Panc1 (cell line): ENCODE measurements around the gene CREBRF. TPM values are rescaled to one million over a fixed set of nuclear protein-coding genes. Genes with fewer than 3 reads are reported as not detected.
"Not testable (repeated sequence)": the region's sequence is repeated elsewhere in the genome, so short reads cannot be mapped to it uniquely, and the experiment has no call there.

Experiments
- ATAC-seq: fragments of 200-7000 bp; cut with Tn5 transposase; 2 replicates; pipeline ENCODE4 v1.9.1; 2020; ENCODE audit warnings: mild to moderate bottlenecking, moderate library complexity
- BruUV-seq: library from RNA; stranded (reverse); fragments of 400-500 nt; replicated peaks from 2 replicates; lab custom pipeline; 2021; lab: Mats Ljungman, UMichigan
- CTCF ChIA-PET: fragments of 300-600 bp; sonication (Branson Sonifier 250); formaldehyde crosslinking; loops from one replicate; lab custom pipeline; 2022; ENCODE audit warnings: antibody characterized with exemption; lab: Charles Lee
- POLR2A ChIA-PET: fragments of 300-600 bp; sonication (Branson Sonifier 250); formaldehyde crosslinking; loops from one replicate; lab custom pipeline; 2022; ENCODE audit warnings: antibody characterized with exemption; lab: Charles Lee
- DNase-seq: peaks from one replicate; pipeline ENCODE4 v3.0.0-alpha.2; 2010; ENCODE audit warnings: low read depth, low spot score
- H3K27ac ChIP-seq: 2 replicates; pipeline ENCODE4 v1.5.1; 2011; ENCODE audit warnings: mild to moderate bottlenecking, low read length, inconsistent platforms
- H3K27me3 ChIP-seq: fragments of 200-500 bp; sonication (Bioruptor generic); 2 replicates; pipeline ENCODE4 v1.6.0; 2014; ENCODE audit warnings: low read length, inconsistent platforms; ENCODE audit not compliant: control insufficient read depth, insufficient read depth
- H3K36me3 ChIP-seq: fragments of 200-500 bp; sonication (Bioruptor generic); 2 replicates; pipeline ENCODE4 v1.5.1; 2014; ENCODE audit warnings: inconsistent platforms, mild to moderate bottlenecking, low read length, moderate library complexity; ENCODE audit not compliant: control insufficient read depth, insufficient read depth
- H3K4me1 ChIP-seq: 2 replicates; pipeline ENCODE4 v1.5.1; 2011; ENCODE audit warnings: inconsistent platforms, mild to moderate bottlenecking, low read length, moderate library complexity; ENCODE audit not compliant: control insufficient read depth, insufficient read depth
- H3K4me3 ChIP-seq, 2 experiments: 2 replicates each; pipeline ENCODE4 v1.5.1; 2011 to 2012; ENCODE audit warnings: low read depth in 2 of 2, low read length in 2 of 2, mild to moderate bottlenecking in 2 of 2, inconsistent platforms in 1 of 2, moderate library complexity in 1 of 2
- H3K9me3 ChIP-seq: fragments of 200-500 bp; sonication (Bioruptor generic); 2 replicates; pipeline ENCODE4 v1.5.1; 2014; ENCODE audit warnings: low read depth, mild to moderate bottlenecking, inconsistent platforms, low read length, moderate library complexity; ENCODE audit not compliant: control insufficient read depth, insufficient read depth
- POLR2AphosphoS5 ChIP-seq: IDR thresholded peaks from 2 replicates; pipeline ENCODE4 v1.6.1; 2012; ENCODE audit warnings: mild to moderate bottlenecking, low read depth, low read length, moderate library complexity
- SIN3A ChIP-seq: IDR thresholded peaks from 2 replicates; pipeline ENCODE4 v1.6.1; 2012; ENCODE audit warnings: low read depth, mild to moderate bottlenecking, low read length, moderate library complexity, borderline replicate concordance; ENCODE audit not compliant: insufficient read depth
- TCF7L2 ChIP-seq: IDR thresholded peaks from 2 replicates; pipeline ENCODE4 v1.6.1; 2011; ENCODE audit warnings: mild to moderate bottlenecking, low read depth, low read length, inconsistent platforms
- in situ Hi-C: cut with HindIII; loops from 2 replicates; pipeline ENCODE4 v1.10.0; 2016; ENCODE audit warnings: low sequenced_read_pairs, low pct_unique_long_range_greater_than_20kb
- intact Hi-C: fragments of 100-400 bp; cut with micrococcal nuclease; formaldehyde crosslinking; loops from one replicate; pipeline ENCODE4 v1.10.0; 2022; ENCODE audit not compliant: unreplicated experiment
- total RNA-seq: library from RNA; stranded (reverse); gene quantifications from one replicate; pipeline ENCODE4 v1.2.1, GENCODE V29; 2021; ENCODE audit not compliant: unreplicated experiment
- TF ChIP-seq, protein P1 (sequence below): fragments of 450-650 bp; IDR thresholded peaks from 2 replicates; pipeline ENCODE4 v1.5.1; 2017; ENCODE audit warnings: mild to moderate bottlenecking
- TF ChIP-seq, protein P2 (sequence below), 2 experiments: IDR thresholded peaks; 2 replicates each; pipeline ENCODE4 v1.6.1; 2011 to 2012; ENCODE audit warnings: low read depth in 2 of 2, control low read depth in 1 of 2, low read length in 1 of 2, mild to moderate bottlenecking in 1 of 2, moderate library complexity in 1 of 2; ENCODE audit not compliant: insufficient read depth in 1 of 2

CREBRF gene
- total RNA-seq, 1 experiment from 2014 or later: 9.0 TPM

DNA sequence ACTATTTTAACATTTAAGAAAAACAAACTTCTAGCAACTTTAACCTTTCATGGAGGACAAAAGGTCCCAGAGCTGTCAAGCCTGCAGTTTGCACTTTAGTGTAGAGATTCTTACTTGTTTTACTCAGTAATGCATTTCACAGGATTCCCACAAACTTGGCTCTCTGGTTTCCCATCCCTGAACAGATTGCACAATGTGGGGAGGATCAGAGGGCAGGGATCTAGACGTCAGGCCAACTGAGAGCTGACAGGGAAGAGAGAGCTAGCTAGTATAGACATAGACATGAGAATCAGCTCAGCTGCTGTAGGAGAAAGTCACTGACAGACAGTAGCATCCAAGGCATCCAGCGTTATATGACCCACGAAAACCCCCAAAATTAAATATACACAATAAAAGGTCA, 67.3 kb downstream of the CREBRF start:
- TF ChIP-seq TCF7L2 (no peak), SIN3A (no peak), POLR2AphosphoS5 (no peak)
- TF ChIP-seq, protein P1, sequence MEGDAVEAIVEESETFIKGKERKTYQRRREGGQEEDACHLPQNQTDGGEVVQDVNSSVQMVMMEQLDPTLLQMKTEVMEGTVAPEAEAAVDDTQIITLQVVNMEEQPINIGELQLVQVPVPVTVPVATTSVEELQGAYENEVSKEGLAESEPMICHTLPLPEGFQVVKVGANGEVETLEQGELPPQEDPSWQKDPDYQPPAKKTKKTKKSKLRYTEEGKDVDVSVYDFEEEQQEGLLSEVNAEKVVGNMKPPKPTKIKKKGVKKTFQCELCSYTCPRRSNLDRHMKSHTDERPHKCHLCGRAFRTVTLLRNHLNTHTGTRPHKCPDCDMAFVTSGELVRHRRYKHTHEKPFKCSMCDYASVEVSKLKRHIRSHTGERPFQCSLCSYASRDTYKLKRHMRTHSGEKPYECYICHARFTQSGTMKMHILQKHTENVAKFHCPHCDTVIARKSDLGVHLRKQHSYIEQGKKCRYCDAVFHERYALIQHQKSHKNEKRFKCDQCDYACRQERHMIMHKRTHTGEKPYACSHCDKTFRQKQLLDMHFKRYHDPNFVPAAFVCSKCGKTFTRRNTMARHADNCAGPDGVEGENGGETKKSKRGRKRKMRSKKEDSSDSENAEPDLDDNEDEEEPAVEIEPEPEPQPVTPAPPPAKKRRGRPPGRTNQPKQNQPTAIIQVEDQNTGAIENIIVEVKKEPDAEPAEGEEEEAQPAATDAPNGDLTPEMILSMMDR: no peak
- TF ChIP-seq, protein P2, sequence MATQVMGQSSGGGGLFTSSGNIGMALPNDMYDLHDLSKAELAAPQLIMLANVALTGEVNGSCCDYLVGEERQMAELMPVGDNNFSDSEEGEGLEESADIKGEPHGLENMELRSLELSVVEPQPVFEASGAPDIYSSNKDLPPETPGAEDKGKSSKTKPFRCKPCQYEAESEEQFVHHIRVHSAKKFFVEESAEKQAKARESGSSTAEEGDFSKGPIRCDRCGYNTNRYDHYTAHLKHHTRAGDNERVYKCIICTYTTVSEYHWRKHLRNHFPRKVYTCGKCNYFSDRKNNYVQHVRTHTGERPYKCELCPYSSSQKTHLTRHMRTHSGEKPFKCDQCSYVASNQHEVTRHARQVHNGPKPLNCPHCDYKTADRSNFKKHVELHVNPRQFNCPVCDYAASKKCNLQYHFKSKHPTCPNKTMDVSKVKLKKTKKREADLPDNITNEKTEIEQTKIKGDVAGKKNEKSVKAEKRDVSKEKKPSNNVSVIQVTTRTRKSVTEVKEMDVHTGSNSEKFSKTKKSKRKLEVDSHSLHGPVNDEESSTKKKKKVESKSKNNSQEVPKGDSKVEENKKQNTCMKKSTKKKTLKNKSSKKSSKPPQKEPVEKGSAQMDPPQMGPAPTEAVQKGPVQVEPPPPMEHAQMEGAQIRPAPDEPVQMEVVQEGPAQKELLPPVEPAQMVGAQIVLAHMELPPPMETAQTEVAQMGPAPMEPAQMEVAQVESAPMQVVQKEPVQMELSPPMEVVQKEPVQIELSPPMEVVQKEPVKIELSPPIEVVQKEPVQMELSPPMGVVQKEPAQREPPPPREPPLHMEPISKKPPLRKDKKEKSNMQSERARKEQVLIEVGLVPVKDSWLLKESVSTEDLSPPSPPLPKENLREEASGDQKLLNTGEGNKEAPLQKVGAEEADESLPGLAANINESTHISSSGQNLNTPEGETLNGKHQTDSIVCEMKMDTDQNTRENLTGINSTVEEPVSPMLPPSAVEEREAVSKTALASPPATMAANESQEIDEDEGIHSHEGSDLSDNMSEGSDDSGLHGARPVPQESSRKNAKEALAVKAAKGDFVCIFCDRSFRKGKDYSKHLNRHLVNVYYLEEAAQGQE (IDR thresholded peaks at IDR 0.05; ENCODE audit: insufficient read depth in 1 of 2, low read depth in 2 of 2, low read length in 1 of 2): no peak
- CTCF ChIA-PET: no interaction called here
- intact Hi-C loops: no loop called here
- no peaks in the 10 kb centered on the region; the same call in 1 of the 2 replicates for H3K9me3 ChIP-seq
- H3K4me1 ChIP-seq: no peaks in the 10 kb centered on the region
- no peak for DNase-seq
- H3K4me3 ChIP-seq: no peak overlapping the region
- in situ Hi-C loops: no loop called here
- ATAC-seq: no peak
- no peaks in the 10 kb centered on the region for H3K36me3 ChIP-seq
- POLR2A ChIA-PET: no interaction called here
- no peaks in the 10 kb centered on the region for H3K27me3 ChIP-seq
- TSS peak; percentile 69 for BruUV-seq
- no peak overlapping the region for H3K27ac ChIP-seq

DNA sequence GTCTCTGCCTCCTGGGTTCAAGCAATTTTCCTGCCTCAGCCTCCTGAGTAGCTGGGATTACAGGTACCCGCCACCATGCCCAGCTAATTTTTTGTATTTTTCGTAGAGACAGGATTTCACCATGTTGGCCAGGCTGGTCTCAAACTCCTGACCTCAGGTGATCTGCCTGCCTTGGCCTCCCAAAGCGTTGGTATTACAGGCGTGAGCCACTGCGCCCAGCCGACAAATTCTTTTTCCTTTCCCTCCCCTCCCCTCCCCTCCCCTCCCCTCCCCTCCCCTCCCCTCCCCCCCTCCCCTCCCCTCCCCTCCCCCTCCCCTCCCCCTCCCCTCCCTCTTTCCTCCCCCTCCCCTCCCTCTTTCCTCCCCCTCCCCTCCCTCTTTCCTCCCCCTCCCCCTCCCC, 76.0 kb downstream of the CREBRF start:
- H3K27me3 ChIP-seq, ATAC-seq, DNase-seq, CTCF ChIA-PET, intact Hi-C loops, H3K4me3 ChIP-seq, H3K4me1 ChIP-seq, H3K9me3 ChIP-seq, H3K27ac ChIP-seq, H3K36me3 ChIP-seq, in situ Hi-C loops, BruUV-seq: not testable (repeated sequence)
- POLR2A ChIA-PET: interaction anchor here (0.7 kb wide), 1 partner anchor 415 kb away, joined by 5 read pairs; no protein-coding TSS in a partner anchor

DNA sequence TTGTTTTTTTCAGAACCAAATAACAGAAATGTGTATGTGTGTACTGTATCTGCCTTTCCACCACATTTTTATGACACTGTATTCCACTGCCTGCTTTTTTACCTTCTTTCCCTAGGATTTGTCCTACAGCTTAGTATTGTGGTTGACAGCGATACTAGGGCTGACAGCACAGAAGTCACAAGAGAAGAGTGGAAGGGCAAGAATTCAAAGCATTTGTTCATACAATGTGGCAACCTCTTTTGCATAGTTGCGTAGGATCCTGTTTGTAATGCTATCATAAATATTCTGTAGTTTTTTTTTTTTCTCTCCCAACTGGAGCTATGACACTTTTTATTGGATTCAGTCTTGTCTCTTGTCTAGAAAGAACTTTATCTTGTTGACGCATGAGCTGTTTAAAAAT, 82.6 kb downstream of the CREBRF start:
- Histone ChIP-seq H3K36me3 (no peaks in the 10 kb centered on the region), H3K4me3 (no peak overlapping the region), H3K27me3 (no peaks in the 10 kb centered on the region), H3K9me3 (no peaks in the 10 kb centered on the region), H3K4me1 (peaks cover under 1% of the 10 kb centered on the region; the same call in 1 of the 2 replicates), H3K27ac (no peak overlapping the region)
- TF ChIP-seq SIN3A (no peak), POLR2AphosphoS5 (no peak), TCF7L2 (no peak)
- TF ChIP-seq, protein P2 (IDR thresholded peaks at IDR 0.05; ENCODE audit: insufficient read depth in 1 of 2, low read depth in 2 of 2, low read length in 1 of 2): no peak
- TF ChIP-seq, protein P1: no peak
- in situ Hi-C loops (no loop called here), intact Hi-C loops (no loop called here)
- ATAC-seq (no peak), DNase-seq (no peak)
- ChIA-PET POLR2A (interaction anchor here (0.5 kb wide), 1 partner anchor 18 kb away, joined by 10 read pairs; no protein-coding TSS in a partner anchor), CTCF (interaction anchor here (0.6 kb wide), 1 partner anchor 20 kb away, joined by 3 read pairs; no protein-coding TSS in a partner anchor)
- no TSS peak for BruUV-seq
